IPS DF 19.7 (cell line): ENCODE results near the gene CEP85.
"Not testable (repeated sequence)": the region's sequence is repeated elsewhere in the genome, so short reads cannot be mapped to it uniquely, and the experiment has no call there.

ENCODE experiments used
- DNase-seq: peaks from one replicate; pipeline ENCODE4 v3.0.0-alpha.2; 2013; ENCODE audit warnings: low read depth, low spot score

The CEP85 gene

DNA sequence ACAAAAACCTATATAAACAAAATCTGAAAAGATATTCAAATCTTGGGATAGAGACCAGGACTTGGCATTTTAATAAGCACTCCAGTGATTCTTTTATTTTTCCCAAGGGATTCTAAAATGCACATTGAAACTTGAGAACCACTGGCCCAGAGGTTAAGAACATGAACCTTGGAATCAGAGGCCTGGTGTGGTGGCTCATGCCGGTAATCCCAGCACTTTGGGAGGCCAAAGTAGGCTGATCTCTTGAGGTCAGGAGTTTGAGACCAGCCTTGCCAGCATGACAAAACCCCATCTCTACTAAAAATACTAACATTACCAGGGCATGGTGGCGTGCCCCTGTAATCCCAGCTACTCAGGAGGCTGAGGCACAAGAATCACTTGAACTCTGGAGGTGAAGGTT, 12.9 kb upstream of the CEP85 start:
- DNase-seq, result no peak

DNA sequence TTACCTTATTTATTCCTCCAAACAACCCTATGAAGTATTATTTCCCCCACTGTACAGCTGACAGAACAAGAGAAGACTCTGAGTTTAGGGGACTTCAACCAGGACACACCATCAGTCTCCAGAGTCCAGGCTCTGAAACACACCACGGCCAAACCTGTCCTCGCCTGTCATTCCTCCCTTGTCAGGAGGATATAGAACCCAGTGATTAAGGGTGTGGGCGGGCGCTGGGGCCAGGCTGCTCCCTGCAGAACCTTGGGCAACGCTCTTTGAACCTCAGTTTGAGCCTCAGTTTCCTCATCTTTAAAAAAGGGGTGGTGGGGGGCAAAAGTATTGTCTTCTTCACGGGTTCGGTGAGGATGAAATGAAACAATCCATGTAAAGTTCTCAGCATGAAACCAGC, 9.4 kb upstream of the CEP85 start:
- no peak for DNase-seq

DNA sequence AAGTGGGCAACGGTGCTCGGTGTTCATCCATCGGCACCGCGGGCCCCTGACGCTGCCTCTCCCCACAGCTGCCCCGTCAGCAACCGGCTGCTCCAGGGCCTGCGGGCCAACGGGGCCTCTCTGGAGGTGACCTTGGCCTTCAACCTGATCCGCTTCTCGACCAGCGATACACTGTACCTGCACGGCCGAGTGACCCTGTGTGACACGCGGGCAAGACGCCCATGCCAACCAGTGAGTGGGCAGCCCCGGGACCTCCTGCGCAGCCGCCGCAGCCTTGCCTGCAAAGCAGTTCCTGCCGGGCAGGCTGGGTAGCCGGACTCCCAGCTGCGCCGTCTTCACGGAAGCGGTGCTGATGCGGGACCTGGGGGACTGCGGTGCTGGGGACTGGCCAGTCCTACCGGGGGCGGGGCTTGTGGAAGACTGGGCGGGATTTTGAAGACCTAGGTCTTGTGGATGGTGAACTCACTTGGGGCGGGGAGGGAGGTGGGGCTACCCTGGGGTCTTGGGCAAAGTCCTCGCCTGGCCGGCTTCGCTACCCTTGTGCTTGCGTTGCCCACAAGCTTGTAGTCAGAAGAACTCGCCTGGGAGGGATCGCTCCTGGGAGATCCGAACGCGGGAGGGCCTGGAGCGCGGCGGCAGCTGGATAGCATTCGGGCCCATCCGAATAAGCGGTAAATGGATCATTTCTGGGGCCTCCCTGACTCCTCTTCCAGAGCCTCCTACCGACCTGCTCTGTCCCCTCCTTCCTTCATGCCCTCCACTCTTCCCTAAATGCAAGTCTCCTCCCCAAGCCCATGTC, 8.8 kb upstream of the CEP85 start:
- DNase-seq, result peak; percentile 77

DNA sequence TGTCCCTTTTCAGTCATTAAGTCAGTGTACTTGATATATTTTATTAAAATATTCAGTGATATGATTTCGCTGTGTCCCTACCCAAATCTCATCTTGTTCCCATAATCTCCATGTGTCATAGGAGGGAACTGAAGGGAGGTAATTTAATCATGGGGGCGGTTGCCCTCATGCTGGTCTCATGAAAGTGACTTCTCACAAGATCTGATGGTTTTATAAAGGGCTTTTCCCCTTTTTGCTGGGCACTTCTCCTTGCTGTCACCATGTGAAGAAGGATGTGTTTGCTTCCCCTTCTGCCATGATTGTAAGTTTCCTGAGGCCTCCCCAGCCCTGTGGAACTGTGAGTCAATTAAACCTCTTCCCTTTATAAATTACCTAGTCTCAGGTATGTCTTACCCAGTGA, 3.3 kb upstream of the CEP85 start:
- not testable (repeated sequence) for DNase-seq

DNA sequence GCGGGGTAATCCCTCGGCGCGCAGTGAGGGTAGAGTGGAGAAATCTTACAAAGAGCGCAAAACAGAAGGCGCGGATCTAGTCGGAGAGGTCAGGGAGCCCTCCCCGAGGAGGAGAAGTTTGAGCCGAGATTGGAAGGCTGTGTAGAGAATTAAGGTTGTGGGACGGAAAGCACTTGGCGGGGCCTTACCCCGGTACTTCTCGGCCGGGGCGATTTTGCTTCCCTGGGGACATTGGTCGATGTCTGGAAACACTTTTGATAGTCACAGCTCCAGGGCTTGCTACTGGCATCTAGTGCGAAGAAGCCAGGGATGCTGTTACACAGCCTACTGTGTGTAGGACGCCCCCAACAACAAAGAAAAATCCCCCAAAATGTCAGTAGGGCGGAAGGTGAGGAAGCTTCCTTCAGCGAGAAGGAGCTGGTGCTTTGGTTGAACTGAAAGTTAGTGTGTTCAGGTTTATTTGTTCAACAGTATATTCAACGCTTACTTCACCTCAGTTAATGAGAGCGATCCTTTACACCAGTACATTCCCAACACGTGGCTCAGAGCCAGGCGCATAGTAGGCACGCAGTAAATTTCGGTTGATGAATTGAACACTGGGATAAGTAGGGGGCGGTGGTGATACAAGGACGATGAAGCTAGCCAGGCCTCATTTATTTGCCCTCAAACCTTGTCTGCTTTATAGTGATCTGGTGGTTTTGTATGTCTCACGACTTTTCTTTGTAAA, 807 bp downstream of the CEP85 start:
- DNase-seq, result no peak

DNA sequence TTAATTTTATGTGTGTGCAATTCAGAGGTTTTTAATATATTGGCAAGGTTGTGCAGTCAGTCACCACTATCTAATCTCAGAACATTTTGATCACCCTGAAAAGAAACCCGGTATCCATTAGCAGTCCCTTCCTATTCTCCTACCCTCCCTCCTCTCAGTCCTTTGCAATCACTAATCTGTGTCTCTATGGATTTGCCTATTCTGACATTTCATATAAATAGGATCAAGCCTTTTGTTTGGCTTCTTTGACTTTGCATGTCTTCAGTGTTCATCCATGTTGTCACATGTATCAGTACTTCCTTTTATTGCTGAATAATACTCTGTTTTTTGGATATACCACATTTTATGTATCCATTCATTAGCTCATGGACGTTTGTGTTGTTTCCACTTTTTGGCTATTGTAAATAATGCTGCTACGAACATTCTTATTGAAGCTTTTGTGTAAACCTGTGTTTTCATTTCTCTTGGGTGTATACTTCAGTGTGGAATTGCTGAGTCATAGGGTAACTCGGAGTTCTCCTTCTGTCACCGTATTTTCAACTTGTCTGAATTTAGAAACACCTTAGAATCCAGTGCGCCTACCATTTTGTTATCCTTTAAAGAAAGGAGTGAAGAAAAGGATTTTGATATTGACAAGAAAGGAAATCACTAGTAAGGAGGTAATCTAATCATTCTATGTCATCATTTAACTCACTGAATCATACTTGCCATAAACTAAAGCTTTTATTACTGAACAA, 3.4 kb downstream of the CEP85 start:
- no peak for DNase-seq

DNA sequence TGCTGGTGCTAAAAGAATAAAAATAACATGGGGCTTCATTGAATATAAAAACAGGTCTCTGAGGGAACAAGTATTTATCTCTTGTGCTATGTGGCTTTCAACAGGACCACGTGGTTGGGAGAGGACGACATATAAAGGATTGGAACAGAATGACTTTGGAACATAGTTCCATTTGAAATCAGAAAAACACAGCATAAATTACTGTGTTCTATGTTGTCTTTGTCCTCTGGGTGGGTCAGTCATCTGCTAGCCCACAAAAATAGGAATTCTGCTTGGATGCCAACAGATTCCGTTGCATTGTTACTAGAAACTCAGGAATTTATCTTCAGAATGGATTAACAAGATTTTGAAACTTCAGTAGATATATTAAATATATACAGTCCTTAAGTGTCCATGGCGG, 5.9 kb downstream of the CEP85 start:
- DNase-seq, result no peak

DNA sequence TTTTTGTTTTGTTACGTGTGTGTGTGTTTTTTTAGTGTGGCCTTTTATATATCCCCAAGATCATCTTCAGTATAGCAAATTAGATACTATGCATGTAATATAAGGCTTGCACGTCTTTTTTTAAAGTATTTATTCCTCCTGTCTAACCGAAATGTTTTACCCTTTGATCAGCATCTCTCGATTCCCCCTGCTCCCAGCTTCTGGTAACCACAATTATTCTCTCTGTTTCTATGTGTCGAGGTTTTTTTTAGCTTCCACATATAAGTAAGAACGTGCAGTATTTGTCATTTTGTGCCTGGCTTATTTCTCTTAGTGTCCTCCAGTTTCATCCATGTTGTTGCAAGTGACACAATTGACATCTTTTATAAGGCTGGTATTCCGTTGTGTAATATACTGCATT, 18.7 kb downstream of the CEP85 start:
- no peak for DNase-seq

DNA sequence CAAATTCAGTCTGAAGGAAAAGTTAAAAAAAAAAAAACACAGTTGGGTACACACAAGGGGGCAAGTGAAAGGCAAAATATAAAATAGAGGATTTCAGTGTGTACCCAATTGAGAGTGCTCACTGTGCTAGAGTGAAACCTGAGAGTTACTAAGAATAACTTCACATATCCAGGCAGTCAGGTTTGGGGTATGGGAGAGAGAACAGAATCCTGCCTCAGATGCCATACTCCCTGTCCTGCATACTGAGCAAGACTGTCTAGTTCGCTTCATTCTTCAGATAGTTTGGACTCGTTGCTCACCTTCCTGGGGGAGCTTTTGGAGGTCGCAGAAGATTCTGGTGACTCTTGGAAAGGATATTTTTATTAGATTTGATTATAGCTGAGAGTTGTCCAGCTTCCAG, 20.4 kb downstream of the CEP85 start:
- no peak for DNase-seq

DNA sequence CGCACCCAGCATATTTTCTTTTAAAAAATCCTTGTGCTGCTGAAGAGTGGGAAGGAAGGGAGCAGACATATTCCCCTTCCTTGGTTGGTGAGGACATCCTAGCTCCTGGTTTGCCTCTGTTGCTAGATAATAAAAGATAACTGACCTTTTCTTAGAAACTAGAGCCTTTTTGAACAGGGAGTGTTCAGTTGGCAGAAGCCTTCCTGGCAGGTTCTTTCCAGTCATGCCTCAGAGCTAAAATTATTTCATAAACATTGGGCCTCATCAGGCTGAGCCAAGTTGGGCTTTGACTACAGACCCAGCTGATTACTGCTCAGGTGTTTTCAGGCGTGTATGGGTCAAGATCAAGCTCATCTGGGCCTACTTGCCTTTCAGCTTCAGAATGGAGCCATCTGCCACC, 23.2 kb downstream of the CEP85 start:
- DNase-seq, result no peak

DNA sequence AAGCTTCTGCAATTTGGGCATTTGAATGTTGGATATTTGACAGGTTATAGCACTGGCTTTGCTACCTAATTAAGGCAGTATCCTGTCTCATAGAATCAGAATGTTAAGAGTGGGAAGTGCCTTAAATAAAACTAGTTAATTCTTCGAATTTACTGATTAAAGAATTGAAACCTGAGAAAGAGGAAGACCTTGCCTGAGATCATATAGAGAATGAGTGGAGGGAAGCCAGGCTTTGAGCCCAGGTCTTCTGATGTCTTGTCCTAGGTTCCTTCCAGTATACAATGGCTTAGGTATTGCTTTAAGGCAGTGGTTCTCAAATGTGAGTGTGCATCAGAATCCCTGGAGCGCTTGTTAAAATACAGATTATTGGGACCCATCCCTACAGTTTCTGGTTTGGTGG, 25.0 kb downstream of the CEP85 start:
- DNase-seq, result no peak

DNA sequence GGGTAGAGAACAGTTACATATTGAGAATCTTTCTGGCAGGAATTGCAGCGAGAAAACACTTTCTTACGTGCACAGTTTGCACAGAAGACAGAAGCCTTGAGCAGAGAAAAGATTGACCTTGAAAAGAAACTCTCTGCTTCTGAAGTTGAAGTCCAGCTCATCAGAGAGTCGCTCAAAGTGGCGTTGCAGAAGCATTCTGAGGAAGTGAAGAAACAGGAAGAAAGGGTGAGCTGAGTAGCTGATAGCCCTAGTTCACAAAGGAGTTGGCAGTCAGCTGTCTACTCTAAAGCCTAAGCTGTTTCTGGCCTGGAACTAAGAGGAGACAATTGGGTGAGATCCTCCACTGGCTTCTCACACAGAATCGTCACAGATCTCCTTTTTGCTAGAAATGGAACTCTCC, 25.6 kb downstream of the CEP85 start:
- no peak for DNase-seq

DNA sequence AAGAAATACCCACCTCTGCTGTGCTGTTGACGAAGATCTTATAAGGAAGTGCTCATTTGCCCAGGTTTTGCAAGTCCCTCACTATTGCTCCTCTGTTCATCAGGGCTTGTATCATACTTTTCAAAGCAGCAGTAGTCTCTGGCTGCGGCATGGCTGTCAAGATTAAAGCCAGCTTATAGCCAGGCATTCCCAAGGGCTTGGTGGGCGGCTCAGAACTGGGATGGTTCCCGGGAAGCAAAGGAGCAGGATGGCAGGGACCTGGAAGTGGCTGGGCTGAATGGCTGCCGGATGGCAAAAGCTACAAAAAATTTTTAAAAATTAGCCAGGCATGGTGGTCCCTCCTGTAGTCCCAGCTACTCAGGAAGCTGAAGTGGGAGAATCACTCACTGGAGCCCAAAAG, 29.2 kb downstream of the CEP85 start:
- DNase-seq, result no peak

DNA sequence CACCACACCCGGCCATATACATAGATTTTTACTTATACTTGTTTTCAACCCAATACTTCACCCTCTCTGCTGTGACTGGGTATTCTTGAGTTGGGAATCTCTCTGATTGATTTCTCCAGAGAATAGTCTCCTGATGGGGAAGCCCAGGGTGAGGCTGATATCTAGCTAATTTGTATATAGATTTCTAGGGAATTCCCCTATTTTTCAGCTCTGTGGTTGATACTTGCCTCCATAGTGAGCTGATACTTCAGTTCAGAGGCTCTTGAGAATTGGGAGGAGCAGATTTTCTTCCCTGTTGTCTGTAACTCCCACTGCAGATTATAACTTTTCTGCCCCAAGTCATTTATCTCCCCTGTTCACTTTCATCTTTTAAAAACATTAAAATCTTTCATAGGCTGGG, 31.4 kb downstream of the CEP85 start:
- DNase-seq, result no peak

DNA sequence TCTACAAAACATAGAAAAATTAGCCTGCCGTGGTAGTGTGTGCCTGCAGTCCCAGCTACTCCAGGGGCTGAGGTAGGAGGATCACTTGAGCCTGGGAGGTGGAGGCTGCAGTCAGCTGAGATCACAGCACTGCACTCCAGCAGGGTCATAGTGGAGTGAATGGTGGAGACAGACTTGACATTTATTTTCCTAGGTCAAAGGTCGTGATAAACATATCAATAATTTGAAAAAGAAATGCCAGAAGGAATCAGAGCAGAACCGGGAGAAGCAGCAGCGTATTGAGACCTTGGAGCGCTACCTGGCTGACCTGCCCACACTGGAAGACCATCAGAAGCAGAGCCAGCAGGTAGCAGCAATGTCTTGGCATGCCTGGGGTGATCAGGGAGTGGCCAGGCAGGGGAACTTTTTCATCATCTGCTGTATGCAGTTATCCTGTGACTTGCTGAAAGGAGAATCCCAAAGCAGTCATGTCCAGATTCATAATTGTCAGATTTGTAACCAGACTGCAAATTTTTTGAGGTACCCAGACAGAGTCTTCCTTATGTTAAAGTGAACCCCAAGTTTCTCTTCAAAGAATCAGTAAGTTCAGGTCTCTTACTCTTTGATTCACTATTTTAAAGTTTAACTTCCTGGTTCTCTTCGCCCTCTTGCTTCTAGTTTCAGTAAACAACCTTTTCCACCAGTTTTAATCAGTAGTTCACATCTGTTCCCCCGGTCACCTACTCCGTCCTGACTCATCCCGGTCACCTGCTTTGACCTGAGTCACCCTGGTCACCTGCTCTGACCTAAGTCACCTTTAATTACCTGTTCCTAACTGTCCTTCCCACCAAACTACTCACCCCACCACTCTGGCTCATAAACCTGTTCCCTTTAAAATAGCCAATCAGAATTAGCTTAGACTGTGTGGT, 34.5 kb downstream of the CEP85 start:
- no peak for DNase-seq

DNA sequence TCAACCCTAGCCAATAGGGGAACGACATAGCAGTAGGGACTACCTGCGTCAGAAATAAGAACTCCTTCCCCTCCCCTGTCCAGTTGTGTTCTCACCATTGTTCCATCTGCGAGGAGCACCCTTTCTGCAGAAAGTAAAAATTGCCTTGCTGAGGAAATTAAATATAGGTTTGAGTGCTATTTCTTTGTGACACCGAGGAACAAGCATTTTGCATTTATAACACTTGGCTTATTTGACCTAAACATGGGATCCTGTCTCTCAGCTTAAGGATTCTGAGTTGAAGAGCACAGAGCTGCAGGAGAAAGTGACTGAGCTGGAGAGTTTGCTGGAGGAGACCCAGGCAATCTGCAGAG, 35.2 kb downstream of the CEP85 start:
- DNase-seq, result no peak

DNA sequence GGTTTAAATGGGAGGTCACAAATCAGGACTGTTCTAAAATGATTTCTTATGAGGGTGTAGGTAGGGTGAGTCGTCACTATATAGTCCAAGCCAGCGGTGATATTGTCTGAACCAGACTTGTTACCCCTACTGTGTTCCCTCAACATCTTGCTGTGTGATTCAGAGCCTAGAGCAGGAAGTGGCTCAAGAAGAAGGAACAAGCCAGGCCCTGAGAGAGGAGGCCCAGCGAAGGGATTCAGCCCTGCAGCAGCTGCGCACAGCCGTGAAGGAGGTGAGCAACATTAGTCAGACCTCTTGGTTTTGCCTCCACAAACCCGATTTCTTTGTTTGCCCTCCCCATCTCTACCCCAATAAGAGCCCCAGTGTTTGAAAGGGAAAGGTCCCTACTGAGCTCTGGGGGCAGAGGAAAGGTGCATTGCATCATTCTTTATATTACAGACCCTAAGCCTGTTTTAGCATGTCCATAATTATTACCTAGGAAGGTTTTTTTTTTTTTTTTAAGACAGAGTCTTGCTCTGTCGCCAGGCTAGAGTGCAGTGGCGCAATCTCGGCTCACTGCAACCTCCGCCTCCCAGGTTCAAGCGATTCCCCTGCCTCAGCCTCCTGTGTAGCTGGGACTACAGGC, 40.9 kb downstream of the CEP85 start:
- DNase-seq, result no peak

DNA sequence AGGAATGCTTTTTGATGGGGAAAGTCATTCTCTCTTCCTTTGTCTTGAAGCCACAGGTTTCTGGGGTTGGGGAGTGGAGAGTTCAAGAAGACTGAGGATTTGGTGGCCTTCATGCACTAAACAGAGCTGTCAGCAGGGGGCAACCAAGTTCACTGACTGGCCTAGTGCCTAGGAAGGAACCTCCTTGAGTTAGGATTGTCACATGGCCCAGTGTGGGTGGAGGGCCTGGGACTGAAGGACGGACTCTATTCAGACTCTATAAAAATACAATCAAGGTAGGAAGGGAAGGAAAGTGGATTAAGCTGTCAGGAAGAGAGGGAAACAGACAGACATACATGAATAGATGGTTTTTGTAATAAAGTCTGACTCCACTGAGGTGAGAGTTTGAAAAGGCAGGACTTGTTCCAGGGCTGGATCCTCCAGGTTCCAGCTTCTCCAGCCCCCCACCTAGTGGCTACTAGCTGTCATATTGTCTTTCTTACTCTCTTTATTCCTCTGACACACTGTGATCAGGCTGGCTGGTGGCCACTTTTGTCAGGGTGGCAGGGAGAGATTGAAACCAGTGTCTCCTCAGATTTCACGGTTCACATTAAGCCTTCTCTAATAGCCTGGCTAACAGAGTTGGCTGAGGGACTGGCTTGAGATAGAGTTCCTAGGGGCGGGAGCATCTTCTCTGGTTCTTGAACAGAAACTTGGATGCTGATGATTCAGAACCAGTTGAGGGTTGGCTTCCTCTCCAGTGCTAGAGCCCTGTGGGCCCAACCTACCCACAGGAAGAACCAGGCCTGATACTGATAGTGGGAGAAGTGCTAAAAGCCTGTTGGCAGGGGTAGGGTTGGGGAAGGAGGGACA, 41.8 kb downstream of the CEP85 start:
- peak; percentile 90 for DNase-seq

DNA sequence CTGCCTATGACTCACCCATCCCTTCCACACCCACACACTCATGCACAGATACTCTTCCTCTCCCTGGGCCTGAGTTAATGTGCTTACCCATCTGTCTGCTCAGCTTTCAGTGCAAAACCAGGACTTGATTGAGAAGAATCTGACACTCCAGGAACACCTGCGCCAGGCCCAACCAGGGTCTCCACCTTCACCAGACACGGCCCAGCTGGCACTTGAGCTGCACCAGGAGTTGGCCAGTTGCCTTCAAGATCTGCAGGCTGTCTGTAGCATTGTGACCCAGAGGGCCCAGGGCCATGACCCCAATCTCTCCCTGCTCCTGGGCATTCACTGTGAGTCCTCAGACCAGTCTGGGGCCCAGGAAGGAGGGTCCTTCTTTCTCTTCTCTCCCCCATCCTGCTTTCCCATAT, 42.4 kb downstream of the CEP85 start:
- no peak for DNase-seq

DNA sequence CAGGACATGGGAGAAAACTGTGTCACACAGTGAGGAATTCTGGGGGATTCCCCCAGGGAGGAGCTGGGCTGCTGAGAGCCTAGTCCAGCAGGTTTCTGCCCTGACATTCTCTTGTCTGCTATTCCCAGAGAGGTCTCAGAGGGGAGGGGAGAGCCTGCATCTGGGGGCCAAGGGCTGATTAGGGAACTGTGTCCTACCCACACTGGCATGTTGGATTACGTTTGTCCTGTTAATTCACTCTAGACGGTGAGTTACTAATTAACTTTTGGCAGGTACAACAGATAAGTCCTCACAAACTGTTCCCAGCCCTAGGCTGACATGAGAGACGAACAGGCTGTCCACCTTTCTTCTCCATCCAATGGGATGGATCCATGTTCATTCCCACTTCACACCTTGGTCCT, 43.3 kb downstream of the CEP85 start:
- DNase-seq, result no peak
